Activated T-cell treated with anti-CD3 and anti-CD28 coated beads, Interleukin-2, amount 50 U/mL, for 24 hours (primary cell): Measurements from ENCODE around the gene HIVEP2.
A peak's percentile ranks its signal among the peaks of the same experiment; 100 is the strongest.

Experiments
- DNase-seq: peaks from one replicate; pipeline ENCODE4 v3.0.0-alpha.2; 2020
- H3K27ac Mint-ChIP-seq: 2 replicates; pipeline ENCODE4 v1.8.0; 2020; ENCODE audit warnings: mild to moderate bottlenecking, mixed read lengths
- H3K27me3 Mint-ChIP-seq: 2 replicates; pipeline ENCODE4 v1.8.0; 2020; ENCODE audit warnings: mixed read lengths
- H3K36me3 Mint-ChIP-seq: 2 replicates; pipeline ENCODE4 v1.8.0; 2020; ENCODE audit warnings: low read depth, mixed read lengths
- H3K4me1 Mint-ChIP-seq: 2 replicates; pipeline ENCODE4 v1.8.0; 2020; ENCODE audit warnings: low read depth, mixed read lengths
- H3K4me3 Mint-ChIP-seq: 2 replicates; pipeline ENCODE4 v1.8.0; 2020; ENCODE audit warnings: mild to moderate bottlenecking, moderate library complexity, mixed read lengths
- H3K9me3 Mint-ChIP-seq: 2 replicates; pipeline ENCODE4 v1.8.0; 2020; ENCODE audit warnings: mixed read lengths

HIVEP2 gene

DNA sequence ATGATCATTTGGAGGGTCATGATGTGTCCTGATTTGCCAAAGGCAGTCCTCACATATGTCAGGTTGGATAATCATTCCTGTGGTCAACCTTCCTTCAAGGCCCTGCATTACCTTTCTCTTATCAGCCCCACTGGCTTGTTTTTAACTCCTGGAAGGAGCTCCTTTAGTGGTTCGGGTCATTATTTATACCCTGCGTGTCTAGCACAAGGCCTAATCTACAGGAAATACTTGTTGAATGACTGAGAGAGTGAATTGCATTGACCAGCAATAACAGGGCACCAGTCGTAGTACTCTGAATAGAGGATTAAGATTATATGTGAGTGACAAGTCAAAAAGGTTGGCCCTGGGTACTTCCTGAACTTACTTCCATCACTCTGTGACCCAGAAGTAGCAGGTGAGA, 4.5 kb downstream of the HIVEP2 start:
- no peaks in the 10 kb centered on the region for H3K27me3 Mint-ChIP-seq
- peak overlapping the region; percentile 92 for H3K4me3 Mint-ChIP-seq
- H3K36me3 Mint-ChIP-seq, result peaks cover 63% of the 10 kb centered on the region
- H3K9me3 Mint-ChIP-seq, result peaks cover 2% of the 10 kb centered on the region
- peak overlapping the region; percentile 99 for H3K27ac Mint-ChIP-seq
- H3K4me1 Mint-ChIP-seq, result peaks cover 76% of the 10 kb centered on the region
- no peak for DNase-seq

- Mint-ChIP-seq H3K27me3 (no peaks in the 10 kb centered on the region), H3K9me3 (peaks cover 2% of the 10 kb centered on the region), H3K36me3 (peaks cover 68% of the 10 kb centered on the region), H3K27ac (peak overlapping the region; percentile 73), H3K4me1 (peaks cover 95% of the 10 kb centered on the region), H3K4me3 (peak overlapping the region; percentile 47)
- no peak for DNase-seq
These were observed 6.5 kb downstream of the HIVEP2 start for GRCh38 chr6:142938510-142938909.

- peaks cover 2% of the 10 kb centered on the region for H3K9me3 Mint-ChIP-seq
- no peaks in the 10 kb centered on the region for H3K27me3 Mint-ChIP-seq
- peak overlapping the region; percentile 73 for H3K27ac Mint-ChIP-seq
- peaks cover 95% of the 10 kb centered on the region for H3K4me1 Mint-ChIP-seq
- H3K4me3 Mint-ChIP-seq, result peak overlapping the region; percentile 47
- no peak for DNase-seq
- peaks cover 71% of the 10 kb centered on the region for H3K36me3 Mint-ChIP-seq
These were observed 7.0 kb downstream of the HIVEP2 start for GRCh38 chr6:142937986-142938385.

DNA sequence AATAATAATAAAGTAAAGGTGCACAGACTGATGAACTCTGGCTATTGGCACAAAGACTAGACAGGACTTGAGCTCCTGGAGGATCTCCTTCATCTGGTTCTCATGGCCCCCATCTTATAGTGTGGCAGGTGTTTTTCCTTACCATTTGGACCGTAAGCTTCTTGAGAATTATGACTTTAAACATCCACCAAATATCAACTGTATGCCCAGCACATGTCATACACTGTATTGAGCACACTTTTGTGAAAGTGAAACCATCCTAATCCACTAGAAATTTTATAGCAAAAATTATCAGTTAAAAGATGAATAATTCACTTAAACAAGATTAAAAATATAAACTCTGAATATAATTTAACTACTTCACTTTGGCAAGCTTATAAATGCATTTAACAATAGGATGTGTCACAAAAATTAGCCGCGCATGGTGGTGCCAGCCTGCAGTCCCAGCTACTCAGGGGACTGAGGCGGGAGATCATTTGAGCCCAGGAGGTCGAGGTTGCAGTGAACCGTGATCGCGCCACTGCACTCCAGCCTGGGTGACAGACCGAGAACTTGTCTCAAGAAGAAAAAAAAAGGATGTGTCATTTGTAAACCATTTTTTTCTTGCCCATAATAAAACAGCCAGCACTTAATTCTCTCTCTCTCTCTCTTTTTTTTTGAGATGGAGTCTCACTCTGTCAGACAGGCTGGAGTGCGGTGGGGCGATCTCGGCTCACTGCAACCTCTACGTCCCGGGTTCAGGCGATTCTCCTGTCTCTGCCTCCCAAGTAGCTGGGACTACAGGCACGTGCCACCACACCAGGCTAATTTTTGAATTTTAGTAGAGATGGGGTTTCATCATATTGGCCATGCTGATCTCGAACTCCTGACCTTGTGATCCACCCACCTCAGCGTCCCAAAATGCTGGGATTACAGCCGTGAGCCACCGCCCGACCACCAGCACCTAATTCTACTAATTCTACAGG, 9.1 kb downstream of the HIVEP2 start:
- peak overlapping the region; percentile 96 for H3K27ac Mint-ChIP-seq
- H3K36me3 Mint-ChIP-seq, result peaks cover 66% of the 10 kb centered on the region
- H3K4me3 Mint-ChIP-seq, result peak overlapping the region; percentile 79
- H3K4me1 Mint-ChIP-seq, result peaks cover 94% of the 10 kb centered on the region
- H3K9me3 Mint-ChIP-seq, result peaks cover 2% of the 10 kb centered on the region
- peak; percentile 48 for DNase-seq
- H3K27me3 Mint-ChIP-seq, result no peaks in the 10 kb centered on the region

GRCh38 chr6:142934599-142934998, 10.4 kb downstream of the HIVEP2 start:
- H3K4me3 Mint-ChIP-seq, result peak overlapping the region; percentile 79
- H3K27me3 Mint-ChIP-seq, result no peaks in the 10 kb centered on the region
- H3K4me1 Mint-ChIP-seq, result peaks cover 94% of the 10 kb centered on the region
- H3K36me3 Mint-ChIP-seq, result peaks cover 66% of the 10 kb centered on the region
- H3K27ac Mint-ChIP-seq, result peak overlapping the region; percentile 96
- peaks cover 2% of the 10 kb centered on the region for H3K9me3 Mint-ChIP-seq
- no peak for DNase-seq

DNA sequence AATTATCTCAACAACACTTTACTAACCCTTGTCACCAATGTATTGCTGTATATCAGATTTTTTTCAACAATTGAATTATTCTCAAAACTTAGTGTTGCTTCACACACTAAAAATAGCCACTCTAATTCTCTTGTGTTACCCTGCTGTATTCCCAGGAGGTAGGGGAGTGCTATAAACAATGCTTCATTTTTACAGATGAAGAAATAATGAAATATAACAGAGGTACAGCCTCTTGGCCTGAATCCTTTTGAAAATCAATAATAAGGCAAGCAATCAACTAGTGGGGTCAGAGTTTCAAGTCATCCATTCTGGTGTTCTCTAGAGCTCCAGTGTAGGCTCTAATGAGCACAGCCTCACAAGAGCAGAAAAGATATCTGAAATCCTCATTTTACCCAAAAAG, 10.9 kb downstream of the HIVEP2 start:
- Mint-ChIP-seq H3K27me3 (no peaks in the 10 kb centered on the region), H3K4me3 (peak overlapping the region; percentile 30), H3K27ac (peak overlapping the region; percentile 96), H3K4me1 (peaks cover 94% of the 10 kb centered on the region), H3K36me3 (peaks cover 61% of the 10 kb centered on the region), H3K9me3 (peaks cover 2% of the 10 kb centered on the region)
- no peak for DNase-seq

DNA sequence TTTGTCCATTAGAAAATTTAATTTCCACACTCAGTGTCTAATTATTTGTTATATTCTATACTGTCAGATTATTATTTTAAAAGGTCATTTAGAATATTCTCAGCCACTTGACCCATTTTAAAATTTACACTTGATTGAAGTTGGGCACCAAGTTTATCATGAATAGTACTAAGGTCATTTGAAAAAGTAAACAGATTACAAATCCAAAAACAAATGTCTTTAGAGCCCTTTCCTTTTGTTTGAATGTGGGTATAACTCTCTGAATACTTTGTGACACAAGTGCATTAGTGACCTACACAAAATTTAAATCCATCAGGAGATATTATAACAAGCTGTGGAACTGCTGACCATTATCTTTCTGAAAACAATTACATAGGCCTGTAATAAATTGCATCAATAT, 11.3 kb downstream of the HIVEP2 start:
- Mint-ChIP-seq H3K27me3 (no peaks in the 10 kb centered on the region), H3K4me3 (peak overlapping the region; percentile 30), H3K27ac (peak overlapping the region; percentile 96), H3K9me3 (peaks cover 2% of the 10 kb centered on the region), H3K4me1 (peaks cover 95% of the 10 kb centered on the region), H3K36me3 (peaks cover 60% of the 10 kb centered on the region)
- no peak for DNase-seq

GRCh38 chr6:142932889-142933288, 12.1 kb downstream of the HIVEP2 start:
- Mint-ChIP-seq H3K36me3 (peaks cover 55% of the 10 kb centered on the region), H3K4me1 (peaks cover 90% of the 10 kb centered on the region), H3K9me3 (peaks cover 2% of the 10 kb centered on the region), H3K4me3 (peak overlapping the region; percentile 62), H3K27me3 (no peaks in the 10 kb centered on the region), H3K27ac (peak overlapping the region; percentile 96)
- no peak for DNase-seq

DNA sequence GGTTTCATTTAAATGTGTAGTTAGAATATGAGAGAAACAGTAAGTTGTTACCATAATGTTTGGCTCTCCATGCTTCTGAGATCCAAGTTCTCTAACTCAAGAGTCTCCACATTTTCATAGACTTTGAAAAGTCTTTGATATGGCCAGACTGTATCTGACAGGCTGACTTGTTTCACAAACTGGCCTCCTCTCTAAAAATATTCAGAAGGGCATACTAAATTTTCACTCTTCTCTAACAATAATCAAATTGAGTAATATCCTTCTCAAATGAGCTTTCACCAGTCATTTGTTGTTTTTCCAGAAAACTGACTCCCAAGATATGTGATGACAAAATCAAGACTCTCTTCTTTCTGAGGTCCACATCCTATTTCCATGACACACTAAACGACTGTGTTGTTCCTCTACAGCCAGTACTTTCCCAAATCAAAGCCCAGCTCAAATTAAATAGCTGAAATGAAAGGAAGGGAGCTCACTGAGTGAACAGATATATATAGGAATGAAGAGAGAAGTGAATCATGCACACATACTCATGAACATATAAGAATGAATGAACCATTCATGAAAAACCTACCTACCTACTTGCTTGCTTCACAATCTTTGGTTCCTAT, 15.1 kb downstream of the HIVEP2 start:
- Mint-ChIP-seq H3K27ac (peak overlapping the region; percentile 95), H3K4me3 (peak overlapping the region; percentile 84), H3K36me3 (peaks cover 46% of the 10 kb centered on the region), H3K4me1 (peaks cover 80% of the 10 kb centered on the region), H3K27me3 (no peaks in the 10 kb centered on the region), H3K9me3 (no peaks in the 10 kb centered on the region)
- no peak for DNase-seq

- no peak for DNase-seq
- Mint-ChIP-seq H3K4me1 (peaks cover 71% of the 10 kb centered on the region), H3K4me3 (peak overlapping the region; percentile 84), H3K9me3 (no peaks in the 10 kb centered on the region), H3K27ac (peak overlapping the region; percentile 95), H3K36me3 (peaks cover 48% of the 10 kb centered on the region), H3K27me3 (no peaks in the 10 kb centered on the region)
These were observed 17.1 kb downstream of the HIVEP2 start for GRCh38 chr6:142927904-142928303.

DNA sequence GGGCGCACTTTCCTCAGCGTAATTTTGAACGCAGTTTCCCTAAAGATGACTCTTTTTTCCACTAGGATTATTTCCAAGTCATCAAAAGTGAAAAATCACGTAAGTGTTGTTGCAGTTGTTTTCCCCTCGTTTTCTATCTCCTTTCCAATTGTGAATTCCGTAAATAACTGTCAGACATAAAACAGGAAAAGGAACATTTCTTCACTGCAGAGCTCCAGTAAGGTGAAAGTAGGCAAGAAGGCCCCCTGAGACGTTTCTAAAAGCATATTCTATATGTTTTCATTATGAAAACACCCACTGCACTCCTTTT, 17.8 kb downstream of the HIVEP2 start:
- Mint-ChIP-seq H3K4me3 (peak overlapping the region; percentile 84), H3K9me3 (no peaks in the 10 kb centered on the region), H3K4me1 (peaks cover 65% of the 10 kb centered on the region), H3K27me3 (no peaks in the 10 kb centered on the region), H3K36me3 (peaks cover 52% of the 10 kb centered on the region), H3K27ac (peak overlapping the region; percentile 95)
- no peak for DNase-seq

GRCh38 chr6:142926494-142927270, 18.3 kb downstream of the HIVEP2 start:
- Mint-ChIP-seq H3K4me1 (peaks cover 64% of the 10 kb centered on the region), H3K36me3 (peaks cover 56% of the 10 kb centered on the region), H3K27ac (peak overlapping the region; percentile 95), H3K4me3 (peak overlapping the region; percentile 84), H3K27me3 (no peaks in the 10 kb centered on the region), H3K9me3 (no peaks in the 10 kb centered on the region)
- peak; percentile 77 for DNase-seq

GRCh38 chr6:142926177-142926493, 18.8 kb downstream of the HIVEP2 start:
- Mint-ChIP-seq H3K9me3 (no peaks in the 10 kb centered on the region), H3K4me1 (peaks cover 64% of the 10 kb centered on the region), H3K27ac (peak overlapping the region; percentile 95), H3K27me3 (no peaks in the 10 kb centered on the region), H3K4me3 (peak overlapping the region; percentile 84), H3K36me3 (peaks cover 56% of the 10 kb centered on the region)
- no peak for DNase-seq

DNA sequence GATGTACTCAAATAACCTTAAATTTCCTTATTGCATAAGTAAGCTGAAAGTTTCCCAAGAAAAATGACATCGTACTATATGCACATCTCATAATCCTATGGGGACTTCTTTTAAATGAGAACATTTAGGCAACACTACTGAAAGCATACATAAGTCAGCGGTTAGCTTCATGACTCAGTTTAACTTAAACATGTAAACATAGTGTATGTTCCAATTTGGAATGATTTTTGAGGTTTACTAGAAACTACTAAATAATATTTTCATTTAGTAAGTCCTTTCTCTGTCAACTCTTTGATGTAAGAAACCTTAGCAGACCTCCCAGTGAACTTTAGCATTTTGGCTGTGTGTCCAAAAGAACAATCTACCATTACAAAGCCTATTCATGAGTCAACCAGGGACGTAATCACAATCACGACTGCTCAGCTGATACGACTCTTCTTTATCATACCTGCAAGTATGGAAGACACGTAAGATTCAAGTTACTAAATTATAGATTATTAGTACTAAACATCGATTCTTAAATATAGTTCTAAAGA, 19.3 kb downstream of the HIVEP2 start:
- no peak for DNase-seq
- peak overlapping the region; percentile 95 for H3K27ac Mint-ChIP-seq
- peak overlapping the region; percentile 84 for H3K4me3 Mint-ChIP-seq
- H3K4me1 Mint-ChIP-seq, result peaks cover 65% of the 10 kb centered on the region
- no peaks in the 10 kb centered on the region for H3K27me3 Mint-ChIP-seq
- H3K36me3 Mint-ChIP-seq, result peaks cover 60% of the 10 kb centered on the region
- H3K9me3 Mint-ChIP-seq, result no peaks in the 10 kb centered on the region
